ENCODE results near the gene PEA15. TPM values are rescaled to one million over a fixed set of nuclear protein-coding genes. Genes with fewer than 3 reads are reported as not detected.

PEA15 gene
- total and polyA plus RNA-seq, 2 of the 8 experiments (the other 6 are each of a cell fraction or from before 2014, with no cell fraction given) = 71.3 to 75.1 TPM

GRCh38 chr1:160217481-160218051 is 12.4 kb downstream of the PEA15 start:
- Histone ChIP-seq H4K20me1 (replicated peaks in 1 of 2; ENCODE audit: control insufficient read depth in 1 of 2, insufficient read depth in 2 of 2, low read length in 2 of 2) (peaks cover 2 to 4% of the 10 kb centered on the region in 2 experiments), H4K5ac (ENCODE audit: insufficient read length, low read depth, low read length) (no peak overlapping the region), H3K4me1 (replicated peaks in 1 of 4; ENCODE audit: control insufficient read depth in 3 of 4, insufficient read depth in 4 of 4, low read length in 3 of 4) (no peaks in the 10 kb centered on the region), H3K9ac (replicated peaks in 1 of 4; ENCODE audit: extremely low read depth in 1 of 4, low read depth in 3 of 4, low read length in 3 of 4) (no peak overlapping the region), H3K4me2 (ENCODE audit: insufficient read depth in 1 of 2, low read depth in 2 of 2, low read length in 2 of 2) (no peak overlapping the region), H2BK120ac (replicated peaks; ENCODE audit: low read depth, low read length) (no peak overlapping the region), H3K23ac (ENCODE audit: insufficient read length) (no peak overlapping the region), H4K91ac (replicated peaks; ENCODE audit: insufficient read length, low read length) (no peak overlapping the region), H3K56ac (replicated peaks; ENCODE audit: insufficient read length, low read depth, low read length) (no peak overlapping the region), H3K4me3 (ENCODE audit: extremely low read depth in 1 of 4, insufficient read depth in 2 of 4, low read depth in 3 of 4, low read length in 4 of 4) (no peak overlapping the region), H3K79me2 (ENCODE audit: control insufficient read depth in 1 of 2, insufficient read depth in 2 of 2, low read length in 2 of 2) (no peaks in the 10 kb centered on the region), H2BK15ac (ENCODE audit: low read length) (no peak overlapping the region), H3K4ac (replicated peaks; ENCODE audit: insufficient read length, low read depth, low read length) (no peak overlapping the region), H3K27ac (ENCODE audit: low read depth, low read length) (no peak overlapping the region), H2AFZ (ENCODE audit: low read length) (no peak overlapping the region), H2BK12ac (ENCODE audit: low read depth, low read length) (no peak overlapping the region), H3K79me1 (ENCODE audit: low read depth, low read length) (no peaks in the 10 kb centered on the region), H2BK20ac (ENCODE audit: low read length) (no peak overlapping the region), H3K9me3 (ENCODE audit: insufficient read depth in 2 of 2, low read depth in 1 of 2, low read length in 1 of 2) (no peaks in the 10 kb centered on the region), H3K27me3 (replicated peaks in 1 of 4; ENCODE audit: control insufficient read depth in 3 of 4, extremely low read depth in 1 of 4, insufficient read depth in 3 of 4, low read length in 3 of 4) (no peaks in the 10 kb centered on the region), H2BK5ac (ENCODE audit: low read depth, low read length) (0 out of 2 replicates have a peak overlapping the region, but pooled peaks have one; percentile 14), H2AK5ac (ENCODE audit: low read depth, low read length) (no peak overlapping the region), H3K36me3 (ENCODE audit: control insufficient read depth in 2 of 4, insufficient read depth in 4 of 4, low read length in 3 of 4) (peaks cover 30 to 82% (median 71%) of the 10 kb centered on the region in 4 experiments), H4K8ac (ENCODE audit: extremely low read depth, insufficient read depth, low read length) (no peak overlapping the region), H3K18ac (ENCODE audit: extremely low read depth, low read length) (no peak overlapping the region), H3K14ac (ENCODE audit: insufficient read length) (no peak overlapping the region), H3K23me2 (ENCODE audit: low read depth, low read length) (no peaks in the 10 kb centered on the region)
- POLR2A ChIA-PET (ENCODE audit: partially characterized antibody) = interaction anchor here (0.9 to 5.1 kb wide), 6 partner anchors 10 to 138 kb away, joined by 3 to 44 read pairs (median 4); partner anchors contain the start of gene CASQ1
- CTCF ChIA-PET (ENCODE audit: partially characterized antibody) = interaction anchor here (1.2 to 7.4 kb wide), 9 partner anchors 11 to 171 kb away, joined by 3 to 105 read pairs (median 70); partner anchors contain the start of genes CASQ1 and PEA15
- DNase-seq (ENCODE audit: low read depth in 1 of 2, low spot score in 2 of 2) = no peak
- no peak for FAIRE-seq
- WGBS, 2 experiments (ENCODE audit: extremely low coverage in 1 of 2, insufficient coverage in 1 of 2, insufficient read length in 1 of 2, insufficient replicate concordance in 2 of 2, low coverage in 1 of 2, low lambda C conversion rate in 2 of 2, missing lambda C conversion rate in 1 of 2) = 85% methylated on average over 10 of the region's 10 CpGs; no CpG with 5 or more reads in 1 of the 2 experiments
- no peak for TF ChIP-seq CTBP2 (IDR thresholded peaks at IDR 0.05; ENCODE audit: borderline replicate concordance, insufficient read depth, insufficient read length, low read length)
- no peak for TF ChIP-seq SP2 (IDR thresholded peaks at IDR 0.05; ENCODE audit: low read length)
- no peak for TF ChIP-seq SUZ12 (IDR thresholded peaks at IDR 0.05; ENCODE audit: low read length)
- TF ChIP-seq, protein P1, sequence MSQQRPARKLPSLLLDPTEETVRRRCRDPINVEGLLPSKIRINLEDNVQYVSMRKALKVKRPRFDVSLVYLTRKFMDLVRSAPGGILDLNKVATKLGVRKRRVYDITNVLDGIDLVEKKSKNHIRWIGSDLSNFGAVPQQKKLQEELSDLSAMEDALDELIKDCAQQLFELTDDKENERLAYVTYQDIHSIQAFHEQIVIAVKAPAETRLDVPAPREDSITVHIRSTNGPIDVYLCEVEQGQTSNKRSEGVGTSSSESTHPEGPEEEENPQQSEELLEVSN (IDR thresholded peaks at IDR 0.05) = no peak
- no peak for TF ChIP-seq CBX8 (IDR thresholded peaks at IDR 0.05; ENCODE audit: borderline replicate concordance, low read depth, low read length)
- TF ChIP-seq GTF2F1 (IDR thresholded peaks at IDR 0.05; ENCODE audit: borderline replicate concordance, low read depth, low read length) = no peak
- no peak for TF ChIP-seq BRCA1 (IDR thresholded peaks at IDR 0.05; ENCODE audit: low read depth, low read length)
- TF ChIP-seq SP1 (IDR thresholded peaks at IDR 0.05; ENCODE audit: low read depth, low read length) = no peak
- TF ChIP-seq RAD21 (IDR thresholded peaks at IDR 0.05 in 1 of 2, conservative IDR thresholded peaks at IDR 0.05 in 1 of 2; ENCODE audit: low read depth in 2 of 2, low read length in 2 of 2) = no peak
- no peak for TF ChIP-seq POU5F1 (IDR thresholded peaks at IDR 0.05; ENCODE audit: low read depth, low read length)
- TF ChIP-seq TAF7 (optimal IDR thresholded peaks at IDR 0.05; ENCODE audit: borderline replicate concordance, low read depth, low read length) = no peak
- no peak for TF ChIP-seq SIRT6 (IDR thresholded peaks at IDR 0.05; ENCODE audit: low read length)
- TF ChIP-seq SRF (IDR thresholded peaks at IDR 0.05; ENCODE audit: low read depth, low read length) = no peak
